GM12891 (cell line): ENCODE data around the gene YARS2.

Source experiments
- PAX5 ChIP-seq: IDR thresholded peaks from 2 replicates; pipeline ENCODE4 v1.6.1; 2011; ENCODE audit warnings: low read length, moderate library complexity, mild to moderate bottlenecking; ENCODE audit not compliant: insufficient read depth, severe bottlenecking
- POLR2A ChIP-seq: IDR thresholded peaks from 2 replicates; pipeline ENCODE4 v1.6.1; 2011; ENCODE audit warnings: low read depth, low read length, control low read depth
- POLR2AphosphoS5 ChIP-seq: IDR thresholded peaks from 2 replicates; pipeline ENCODE4 v1.6.1; 2011; ENCODE audit warnings: low read depth, low read length, control low read depth
- POU2F2 ChIP-seq: IDR thresholded peaks from 2 replicates; pipeline ENCODE4 v1.6.1; 2011; ENCODE audit warnings: low read depth, mild to moderate bottlenecking, control low read depth, low read length, moderate library complexity
- SPI1 ChIP-seq: IDR thresholded peaks from 2 replicates; pipeline ENCODE4 v1.6.1; 2011; ENCODE audit warnings: low read depth, low read length, control low read depth
- TAF1 ChIP-seq: IDR thresholded peaks from 2 replicates; pipeline ENCODE4 v1.6.1; 2011; ENCODE audit warnings: low read depth, low read length, control low read depth

GRCh38 chr12:32804301-32804700 lies 48.6 kb upstream of the YARS2 start:
- TF ChIP-seq POLR2A (no peak), POLR2AphosphoS5 (no peak), PAX5 (no peak), TAF1 (no peak), SPI1 (no peak), POU2F2 (no peak)
